Endothelial cell of umbilical vein (primary cell): ENCODE results near the gene LTBP1.

Experiments used
- CTCF ChIP-seq, 2 donors: IDR thresholded peaks; 1 replicate in 1 of 2; 2 replicates in 1 of 2; pipeline ENCODE4 v1.5.1; 2011; ENCODE audit warnings: low read length in 2 of 2, mild to moderate bottlenecking in 2 of 2, moderate library complexity in 2 of 2, control low read depth in 1 of 2, inconsistent platforms in 1 of 2, low read depth in 1 of 2; ENCODE audit not compliant: insufficient read depth in 1 of 2; ENCODE audit errors: extremely low read depth in 1 of 2
- EZH2 ChIP-seq: IDR thresholded peaks from 2 replicates; pipeline ENCODE4 v1.6.1; 2012; ENCODE audit warnings: borderline replicate concordance, low read depth, mild to moderate bottlenecking, moderate library complexity, low read length, inconsistent platforms; ENCODE audit not compliant: severe bottlenecking
- JUN ChIP-seq: IDR thresholded peaks from 2 replicates; pipeline ENCODE4 v1.6.1; 2011; ENCODE audit warnings: borderline replicate concordance, low read depth; ENCODE audit not compliant: insufficient read length, insufficient read depth
- MAX ChIP-seq: IDR thresholded peaks from 2 replicates; pipeline ENCODE4 v1.6.1; 2011; ENCODE audit not compliant: insufficient read depth, insufficient read length
- POLR2A ChIP-seq: IDR thresholded peaks from 2 replicates; pipeline ENCODE4 v1.6.1; 2012; ENCODE audit warnings: low read depth, mild to moderate bottlenecking, control low read depth, low read length
- POLR2AphosphoS5 ChIP-seq: IDR thresholded peaks from 2 replicates; pipeline ENCODE4 v1.6.1; 2012; ENCODE audit warnings: low read depth, mild to moderate bottlenecking, control low read depth, low read length, moderate library complexity; ENCODE audit not compliant: insufficient read depth

GRCh38 chr2:33009249-33009648, 62.5 kb downstream of the LTBP1 start:
- TF ChIP-seq EZH2 = no peak
- TF ChIP-seq MAX = no peak
- TF ChIP-seq CTCF (IDR thresholded peaks at IDR 0.05; ENCODE audit: extremely low read depth in 1 of 2, insufficient read depth in 1 of 2, low read depth in 1 of 2, low read length in 2 of 2) = no peak
- TF ChIP-seq JUN = no peak
- TF ChIP-seq POLR2A = no peak
- TF ChIP-seq POLR2AphosphoS5 = no peak
